HG03565 (cell line): ENCODE data around the gene PLEK.
A peak's percentile ranks its signal among the peaks of the same experiment; 100 is the strongest.
"Not testable (repeated sequence)": the region's sequence is repeated elsewhere in the genome, so short reads cannot be mapped to it uniquely, and the experiment has no call there.

Experiments
- ATAC-seq: cut with Tn5 transposase; IDR thresholded peaks from one replicate; pipeline ENCODE4 v1.9.1; 2021; ENCODE audit warnings: mild to moderate bottlenecking, moderate library complexity; ENCODE audit not compliant: unreplicated experiment

The PLEK gene

GRCh38 chr2:68438455-68439303, 73.6 kb downstream of the PLEK start:
- ATAC-seq: no peak

- ATAC-seq: peak; percentile 96
Measured at GRCh38 chr2:68441179-68441993, 76.3 kb downstream of the PLEK start.

DNA sequence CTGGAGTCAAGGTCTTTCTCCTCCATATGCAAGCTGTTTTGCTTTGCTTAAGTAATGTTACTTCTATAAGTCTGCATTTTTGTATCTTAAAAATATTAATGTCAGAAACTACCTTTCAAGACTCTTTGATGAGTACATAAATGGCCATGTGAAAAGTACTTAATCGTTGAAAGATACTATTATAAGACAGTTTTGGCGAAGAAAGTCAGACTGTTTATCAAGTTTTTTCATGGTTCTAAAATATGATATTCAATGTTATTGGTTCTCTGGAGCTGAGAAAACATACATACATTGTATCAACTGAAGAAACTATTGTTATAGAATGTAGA, 76.9 kb downstream of the PLEK start:
- no peak for ATAC-seq

DNA sequence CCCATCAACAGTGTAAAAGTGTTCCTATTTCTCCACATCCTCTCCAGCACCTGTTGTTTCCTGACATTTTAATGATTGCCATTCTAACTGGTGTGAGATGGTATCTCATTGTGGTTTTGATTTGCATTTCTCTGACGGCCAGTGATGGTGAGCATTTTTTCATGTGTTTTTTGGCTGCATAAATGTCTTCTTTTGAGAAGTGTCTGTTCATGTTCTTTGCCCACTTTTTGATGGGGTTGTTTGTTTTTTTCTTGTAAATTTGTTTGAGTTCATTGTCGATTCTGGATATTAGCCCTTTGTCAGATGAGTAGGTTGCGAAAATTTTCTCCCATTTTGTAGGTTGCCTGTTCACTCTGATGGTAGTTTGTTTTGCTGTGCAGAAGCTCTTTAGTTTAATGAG, 81.3 kb downstream of the PLEK start:
- ATAC-seq: not testable (repeated sequence)
